PC-3 (cell line): ENCODE measurements around the gene TAF3. TPM values are rescaled to one million over a fixed set of nuclear protein-coding genes. Genes with fewer than 3 reads are reported as not detected.

ENCODE experiments used
- ATAC-seq: fragments of 200-7000 bp; cut with Tn5 transposase; 2 replicates; pipeline ENCODE4 v1.9.1; 2020; ENCODE audit warnings: mild to moderate bottlenecking, moderate library complexity
- BruUV-seq: library from RNA; stranded (reverse); fragments of 400-500 nt; replicated peaks from 2 replicates; lab custom pipeline; 2021; lab: Mats Ljungman, UMichigan
- CTCF ChIA-PET: fragments of 300-600 bp; sonication (Branson Sonifier 250); formaldehyde crosslinking; loops from one replicate; lab custom pipeline; 2022; ENCODE audit warnings: antibody characterized with exemption; lab: Charles Lee
- POLR2A ChIA-PET: fragments of 300-600 bp; sonication (Branson Sonifier 250); formaldehyde crosslinking; loops from one replicate; lab custom pipeline; 2022; ENCODE audit warnings: antibody characterized with exemption; ENCODE audit not compliant: unreplicated experiment; lab: Charles Lee
- DNase-seq: peaks from one replicate; pipeline ENCODE4 v3.0.0-alpha.2; 2015
- H2AFZ ChIP-seq: fragments of 300-600 bp; sonication (generic); 2 replicates; pipeline ENCODE4 v1.6.0; 2016; ENCODE audit warnings: antibody characterized with exemption, low read length
- H3F3A ChIP-seq: fragments of 300-600 bp; sonication (generic); one replicate; pipeline ENCODE4 v1.6.0; 2017; ENCODE audit warnings: antibody characterized with exemption, low read length, control low read depth, mild to moderate bottlenecking; ENCODE audit not compliant: unreplicated experiment
- H3K27ac ChIP-seq: fragments of 300-600 bp; sonication (generic); 2 replicates; pipeline ENCODE4 v1.5.1; 2016; ENCODE audit warnings: mild to moderate bottlenecking, low read length
- H3K27me3 ChIP-seq: fragments of 300-600 bp; sonication (generic); 2 replicates; pipeline ENCODE4 v1.6.1; 2016; ENCODE audit warnings: low read length, mixed read lengths
- H3K36me3 ChIP-seq: fragments of 300-600 bp; sonication (generic); 2 replicates; pipeline ENCODE4 v1.6.1; 2016; ENCODE audit warnings: low read depth, mixed run types, low read length, mixed read lengths
- H3K4me1 ChIP-seq: fragments of 300-600 bp; sonication (generic); 2 replicates; pipeline ENCODE4 v1.5.1; 2016; ENCODE audit warnings: low read length; ENCODE audit not compliant: insufficient read depth
- H3K4me2 ChIP-seq: fragments of 300-600 bp; sonication (generic); 2 replicates; pipeline ENCODE4 v1.6.0; 2016; ENCODE audit warnings: low read length
- H3K4me3 ChIP-seq: fragments of 300-600 bp; sonication (generic); 2 replicates; pipeline ENCODE4 v1.5.1; 2016; ENCODE audit warnings: mild to moderate bottlenecking, low read length, mixed read lengths
- H3K79me2 ChIP-seq: fragments of 300-600 bp; sonication (generic); 2 replicates; pipeline ENCODE4 v1.6.1; 2017; ENCODE audit warnings: low read length, mixed read lengths
- H3K9ac ChIP-seq: fragments of 300-600 bp; sonication (generic); 2 replicates; pipeline ENCODE4 v1.6.0; 2016; ENCODE audit warnings: mild to moderate bottlenecking, low read length
- H3K9me2 ChIP-seq: fragments of 300-600 bp; sonication (generic); replicated peaks from 2 replicates; pipeline ENCODE4 v1.6.1; 2016; ENCODE audit warnings: mixed run types, low read length, mixed read lengths
- H3K9me3 ChIP-seq: fragments of 300-600 bp; sonication (generic); 2 replicates; pipeline ENCODE4 v1.6.1; 2016; ENCODE audit warnings: low read length, mixed read lengths
- H4K20me1 ChIP-seq: fragments of 300-600 bp; sonication (generic); 2 replicates; pipeline ENCODE4 v1.6.1; 2016; ENCODE audit warnings: low read length, mixed read lengths
- CTCF ChIP-seq: fragments of 300-600 bp; sonication (generic); conservative IDR thresholded peaks from 2 replicates; pipeline ENCODE4 v1.5.1; 2017; ENCODE audit warnings: antibody characterized with exemption, low read depth, mild to moderate bottlenecking, low read length
- EZH2 ChIP-seq: fragments of 300-600 bp; sonication (generic); IDR thresholded peaks from one replicate; pipeline ENCODE4 v1.6.1; 2017; ENCODE audit warnings: antibody characterized with exemption, mild to moderate bottlenecking, low read length; ENCODE audit not compliant: unreplicated experiment
- EZH2phosphoT487 ChIP-seq: fragments of 300-600 bp; sonication (generic); IDR thresholded peaks from 2 replicates; pipeline ENCODE4 v1.6.1; 2018; ENCODE audit warnings: mild to moderate bottlenecking, antibody characterized with exemption, low read length, borderline replicate concordance
- intact Hi-C: fragments of 100-400 bp; cut with micrococcal nuclease; formaldehyde crosslinking; loops from 2 replicates; pipeline ENCODE4 v1.9.0; 2023
- total RNA-seq: library from RNA; depleted of rRNA; stranded (reverse); fragments of >200 nt; gene quantifications from 2 replicates; pipeline ENCODE4 v1.2.3, GENCODE V29; 2014

Gene TAF3
- total RNA-seq, 1 experiment from 2014 or later, result 2.0 TPM

GRCh38 chr10:8054494-8055407 lies 236.4 kb downstream of the TAF3 start, which contains the start of gene GATA3:
TSS of gene GATA3 (plus strand) at chr10:8054688. CDS start at chr10:8055656, 968 bp downstream.
- H3F3A ChIP-seq, result no peaks in the 10 kb centered on the region
- H3K79me2 ChIP-seq, result peaks cover 31% of the 10 kb centered on the region
- TF ChIP-seq EZH2phosphoT487 (no peak), EZH2 (no peak), CTCF (no peak)
- H3K27me3 ChIP-seq, result no peaks in the 10 kb centered on the region
- no TSS peak for BruUV-seq
- DNase-seq, result peak; percentile 47
- H3K9ac ChIP-seq, result peak within 1 kb of the TSS; percentile 77
- ATAC-seq, result peak; percentile 35
- H3K4me2 ChIP-seq, result peak within 1 kb of the TSS; percentile 93
- intact Hi-C loops, result loop anchor here (2.0 to 10.0 kb wide), 5 partner anchors 104 to 310 kb away; no protein-coding TSS in a partner anchor
- no peaks in the 10 kb centered on the region for H3K9me2 ChIP-seq
- CTCF ChIA-PET, result no interaction called here
- POLR2A ChIA-PET, result interaction anchor here (0.7 kb wide), 1 partner anchor 374 kb away, joined by 10 read pairs; no protein-coding TSS in a partner anchor
- H3K9me3 ChIP-seq, result no peaks in the 10 kb centered on the region
- peaks cover 7% of the 10 kb centered on the region; the same call in 1 of the 2 replicates for H3K4me1 ChIP-seq
- H3K36me3 ChIP-seq, result no peaks in the 10 kb centered on the region
- peak within 1 kb of the TSS; percentile 73 for H3K27ac ChIP-seq
- H2AFZ ChIP-seq, result peak within 1 kb of the TSS; percentile 67
- peak within 1 kb of the TSS; percentile 74 for H3K4me3 ChIP-seq
- H4K20me1 ChIP-seq, result no peaks in the 10 kb centered on the region

- H3K36me3 ChIP-seq, result no peaks in the 10 kb centered on the region
- TF ChIP-seq EZH2, result no peak
- TF ChIP-seq CTCF, result no peak
- TF ChIP-seq EZH2phosphoT487, result no peak
- intact Hi-C loops, result loop anchor here (2.0 to 10.0 kb wide), 4 partner anchors 103 to 309 kb away; no protein-coding TSS in a partner anchor
- no peaks in the 10 kb centered on the region for H4K20me1 ChIP-seq
- no peak for DNase-seq
- H3K4me2 ChIP-seq, result peak overlapping the region; percentile 80; the same call in 1 of the 2 replicates
- H3K4me1 ChIP-seq, result peaks cover 16% of the 10 kb centered on the region
- H3K4me3 ChIP-seq, result no peak overlapping the region
- no peaks in the 10 kb centered on the region for H3K9me3 ChIP-seq
- ATAC-seq, result no peak
- ChIA-PET CTCF (no interaction called here), POLR2A (no interaction called here)
- H3K27ac ChIP-seq, result no peak overlapping the region
- no peaks in the 10 kb centered on the region for H3F3A ChIP-seq
- no TSS peak for BruUV-seq
- H3K79me2 ChIP-seq, result peaks cover 33% of the 10 kb centered on the region
- no peak overlapping the region for H3K9ac ChIP-seq
- H3K27me3 ChIP-seq, result no peaks in the 10 kb centered on the region
- H2AFZ ChIP-seq, result no peak overlapping the region
- no peaks in the 10 kb centered on the region for H3K9me2 ChIP-seq
These were observed 237.4 kb downstream of the TAF3 start for GRCh38 chr10:8055420-8056349.
